Endothelial cell of umbilical vein (primary cell): ENCODE data around the gene QRFP. TPM values are rescaled to one million over a fixed set of nuclear protein-coding genes. Genes with fewer than 3 reads are reported as not detected.

ENCODE experiments used
- BruUV-seq: library from RNA; stranded (reverse); fragments of 400-500 nt; replicated peaks from 2 replicates; lab custom pipeline; 2021; lab: Mats Ljungman, UMichigan
- CTCF ChIA-PET: fragments of 300-600, 350-600 bp; sonication (Branson Sonifier 250); formaldehyde crosslinking; loops from one replicate; lab custom pipeline; 2021; ENCODE audit warnings: antibody characterized with exemption, inconsistent platforms; lab: Charles Lee
- POLR2A ChIA-PET: fragments of 300-600, 350-600 bp; sonication (Branson Sonifier 250); formaldehyde crosslinking; loops from one replicate; lab custom pipeline; 2021; ENCODE audit warnings: antibody characterized with exemption, inconsistent platforms; lab: Charles Lee
- DNase-seq: peaks from one replicate; pipeline ENCODE4 v3.0.0-alpha.2; 2011; ENCODE audit warnings: low read depth, low spot score
- FAIRE-seq: peaks from 2 replicates; lab custom pipeline; 2011; peaks lifted over from hg19 to GRCh38; lab: Jason Lieb, UNC
- H2AFZ ChIP-seq: 2 replicates; pipeline ENCODE4 v1.6.0; 2012; ENCODE audit warnings: low read depth, low read length, control low read depth, inconsistent platforms
- H3K27ac ChIP-seq: 2 replicates; pipeline ENCODE4 v1.5.1; 2011; ENCODE audit warnings: low read depth, mild to moderate bottlenecking, control low read depth, low read length, moderate library complexity; ENCODE audit not compliant: insufficient read depth
- H3K27me3 ChIP-seq, 2 experiments: 2 replicates each; pipeline versions ENCODE4 v1.6.0 to v1.6.1; 2011; ENCODE audit warnings: low read length in 2 of 2, mixed read lengths in 1 of 2; ENCODE audit not compliant: control insufficient read depth in 2 of 2, insufficient read depth in 2 of 2
- H3K36me3 ChIP-seq, 2 experiments: 2 replicates in 1 of 2; 3 replicates in 1 of 2; pipeline ENCODE4 v1.5.1; 2011; ENCODE audit warnings: low read length in 2 of 2, mild to moderate bottlenecking in 1 of 2, moderate library complexity in 1 of 2; ENCODE audit not compliant: control insufficient read depth in 2 of 2, insufficient read depth in 2 of 2; ENCODE audit errors: extremely low read depth in 1 of 2
- H3K4me1 ChIP-seq: 3 replicates; pipeline ENCODE4 v1.5.1; 2011; ENCODE audit warnings: mild to moderate bottlenecking, low read length; ENCODE audit not compliant: control insufficient read depth, insufficient read depth; ENCODE audit errors: extremely low read depth
- H3K4me2 ChIP-seq: 2 replicates; pipeline ENCODE4 v1.6.1; 2011; ENCODE audit warnings: low read length, control low read depth, mixed read lengths; ENCODE audit not compliant: insufficient read depth
- H3K4me3 ChIP-seq, 3 experiments: fragments of 200-600 bp in 1 of 3; sonication (generic), shearing (Covaris generic) in 1 of 3; replicated peaks in 1 of 3; 2 replicates each; pipeline ENCODE4 v1.5.1; 2011 to 2016; ENCODE audit warnings: control low read depth in 3 of 3, low read length in 3 of 3, mild to moderate bottlenecking in 2 of 3, inconsistent platforms in 1 of 3, low read depth in 1 of 3, moderate library complexity in 1 of 3; ENCODE audit not compliant: insufficient read depth in 1 of 3
- H3K79me2 ChIP-seq: 2 replicates; pipeline ENCODE4 v1.6.0; 2012; ENCODE audit warnings: low read length, inconsistent platforms; ENCODE audit not compliant: control insufficient read depth, insufficient read depth
- H3K9ac ChIP-seq: replicated peaks from 2 replicates; pipeline ENCODE3; 2011; ENCODE audit warnings: low read length, control low read depth; ENCODE audit not compliant: insufficient read depth; ENCODE audit errors: extremely low read depth
- H3K9me1 ChIP-seq: replicated peaks from 3 replicates; pipeline ENCODE4 v1.6.0; 2011; ENCODE audit warnings: mild to moderate bottlenecking, low read length; ENCODE audit not compliant: control insufficient read depth, insufficient read depth; ENCODE audit errors: extremely low read depth
- H3K9me3 ChIP-seq: replicated peaks from 2 replicates; pipeline ENCODE4 v1.5.1; 2012; ENCODE audit warnings: low read length, inconsistent platforms; ENCODE audit not compliant: control insufficient read depth, insufficient read depth
- H4K20me1 ChIP-seq: replicated peaks from 2 replicates; pipeline ENCODE3; 2011; ENCODE audit warnings: mild to moderate bottlenecking, low read length; ENCODE audit not compliant: control insufficient read depth, insufficient read depth; ENCODE audit errors: extremely low read depth
- CTCF ChIP-seq, 2 donors: IDR thresholded peaks; 1 replicate in 1 of 2; 2 replicates in 1 of 2; pipeline ENCODE4 v1.5.1; 2011; ENCODE audit warnings: low read length in 2 of 2, mild to moderate bottlenecking in 2 of 2, moderate library complexity in 2 of 2, control low read depth in 1 of 2, inconsistent platforms in 1 of 2, low read depth in 1 of 2; ENCODE audit not compliant: insufficient read depth in 1 of 2; ENCODE audit errors: extremely low read depth in 1 of 2
- EZH2 ChIP-seq: IDR thresholded peaks from 2 replicates; pipeline ENCODE4 v1.6.1; 2012; ENCODE audit warnings: borderline replicate concordance, low read depth, mild to moderate bottlenecking, moderate library complexity, low read length, inconsistent platforms; ENCODE audit not compliant: severe bottlenecking
- FOS ChIP-seq: IDR thresholded peaks from 2 replicates; pipeline ENCODE4 v1.6.1; 2011; ENCODE audit warnings: mild to moderate bottlenecking, low read length, moderate library complexity, borderline replicate concordance; ENCODE audit not compliant: insufficient read depth
- GATA2 ChIP-seq: IDR thresholded peaks from 2 replicates; pipeline ENCODE4 v1.7.0; 2011; ENCODE audit warnings: low read depth, mild to moderate bottlenecking, moderate library complexity, mixed read lengths, low read length; ENCODE audit not compliant: insufficient read length, insufficient read depth
- JUN ChIP-seq: IDR thresholded peaks from 2 replicates; pipeline ENCODE4 v1.6.1; 2011; ENCODE audit warnings: borderline replicate concordance, low read depth; ENCODE audit not compliant: insufficient read length, insufficient read depth
- MAX ChIP-seq: IDR thresholded peaks from 2 replicates; pipeline ENCODE4 v1.6.1; 2011; ENCODE audit not compliant: insufficient read depth, insufficient read length
- MYC ChIP-seq: IDR thresholded peaks from one replicate; pipeline ENCODE4 v1.6.1; 2011; ENCODE audit warnings: mild to moderate bottlenecking, low read depth, low read length
- POLR2A ChIP-seq: IDR thresholded peaks from 2 replicates; pipeline ENCODE4 v1.6.1; 2012; ENCODE audit warnings: low read depth, mild to moderate bottlenecking, control low read depth, low read length
- POLR2AphosphoS5 ChIP-seq: IDR thresholded peaks from 2 replicates; pipeline ENCODE4 v1.6.1; 2012; ENCODE audit warnings: low read depth, mild to moderate bottlenecking, control low read depth, low read length, moderate library complexity; ENCODE audit not compliant: insufficient read depth
- dilution Hi-C: fragments of 300-500 bp; cut with MboI; formaldehyde crosslinking; loops from one replicate; pipeline ENCODE4 v1.15.0; 2019; ENCODE audit warnings: low sequenced_read_pairs; ENCODE audit not compliant: extremely low pct_ligation_motif_present
- intact Hi-C: fragments of 100-400 bp; cut with micrococcal nuclease; formaldehyde crosslinking; loops from one replicate; pipeline ENCODE4 v1.10.0; 2022
- polyA plus RNA-seq, 4 experiments: library from polyadenylated mRNA; depleted of rRNA in 3 of 4; stranded (reverse) in 3 of 4; unstranded in 1 of 4; fragments of >200 nt; gene quantifications; 2 replicates each; pipeline versions ENCODE4 v1.2.1 to v1.2.3, GENCODE V29; 2011 to 2012; ENCODE audit warnings: missing spikeins in 1 of 4
- total RNA-seq: library from RNA; stranded (reverse); gene quantifications from 2 replicates; pipeline ENCODE4 v1.2.3, GENCODE V29; 2021

The QRFP gene
- total and polyA plus RNA-seq, 2 donors (not counting 3 experiments of a cell fraction or from before 2014, with no cell fraction given): not detected

GRCh38 chr9:130891688-130892476 is 4.7 kb downstream of the QRFP start:
- Histone ChIP-seq H3K79me2 (no peaks in the 10 kb centered on the region), H3K36me3 (peaks cover 21 to 35% of the 10 kb centered on the region in 2 experiments), H2AFZ (no peak overlapping the region), H3K4me3 (no peak overlapping the region), H4K20me1 (no peaks in the 10 kb centered on the region), H3K9me1 (no peaks in the 10 kb centered on the region), H3K27me3 (no peaks in the 10 kb centered on the region), H3K9ac (no peak overlapping the region), H3K4me1 (no peaks in the 10 kb centered on the region), H3K4me2 (no peak overlapping the region), H3K9me3 (no peaks in the 10 kb centered on the region), H3K27ac (no peak overlapping the region)
- ChIA-PET POLR2A (no interaction called here), CTCF (interaction anchor here (1.0 to 4.4 kb wide), 6 partner anchors 8 to 191 kb away, joined by 3 to 27 read pairs (median 5); no protein-coding TSS in a partner anchor)
- DNase-seq (no peak), FAIRE-seq (no peak)
- TF ChIP-seq MYC (no peak), FOS (no peak), CTCF (IDR thresholded peaks at IDR 0.05; ENCODE audit: extremely low read depth in 1 of 2, insufficient read depth in 1 of 2, low read depth in 1 of 2, low read length in 2 of 2) (no peak), MAX (no peak), POLR2A (no peak), JUN (no peak), GATA2 (no peak), EZH2 (no peak), POLR2AphosphoS5 (no peak)
- dilution Hi-C loops (no loop called here), intact Hi-C loops (loop anchor here (1.0 to 5.0 kb wide), 2 partner anchors 106 to 155 kb away; no protein-coding TSS in a partner anchor)
- BruUV-seq: no TSS peak
